ENCODE measurements around the gene EGFR. TPM values are rescaled to one million over a fixed set of nuclear protein-coding genes. Genes with fewer than 3 reads are reported as not detected.

EGFR gene
- total RNA-seq, 2 donors from 2014 or later: 78.3 to 112 TPM

GRCh38 chr7:55233001-55233400 lies 214.2 kb downstream of the EGFR start:
- no peak for DNase-seq (ENCODE audit: low spot score)
- WGBS: 97% methylated on average over 7 of the region's 7 CpGs
- Histone ChIP-seq H3K36me3 (no peaks in the 10 kb centered on the region), H3K27ac (no peak overlapping the region), H3K27me3 (replicated peaks; ENCODE audit: insufficient read depth) (no peaks in the 10 kb centered on the region), H3K9me3 (no peaks in the 10 kb centered on the region), H3K4me3 (no peak overlapping the region), H3K4me1 (replicated peaks) (no peaks in the 10 kb centered on the region)
- intact Hi-C loops (cut with DNase I): no loop called here
- no peak for TF ChIP-seq POLR2AphosphoS5 (IDR thresholded peaks at IDR 0.05)
- TF ChIP-seq CTCF (IDR thresholded peaks at IDR 0.05): no peak
- TF ChIP-seq POLR2A (IDR thresholded peaks at IDR 0.05): no peak

- Histone ChIP-seq H3K9me3 (no peaks in the 10 kb centered on the region), H3K4me3 (no peak overlapping the region), H3K27ac (no peak overlapping the region), H3K36me3 (no peaks in the 10 kb centered on the region), H3K27me3 (replicated peaks; ENCODE audit: insufficient read depth) (no peaks in the 10 kb centered on the region), H3K4me1 (replicated peaks) (no peaks in the 10 kb centered on the region)
- intact Hi-C loops (cut with DNase I): no loop called here
- TF ChIP-seq CTCF (IDR thresholded peaks at IDR 0.05) (no peak), POLR2A (IDR thresholded peaks at IDR 0.05) (no peak), POLR2AphosphoS5 (IDR thresholded peaks at IDR 0.05) (no peak)
- WGBS: 85% methylated on average over 9 of the region's 11 CpGs
- no peak for DNase-seq (ENCODE audit: low spot score)
Observed at GRCh38 chr7:55234408-55234807, 215.6 kb downstream of the EGFR start.

GRCh38 chr7:55235115-55235514 lies 216.3 kb downstream of the EGFR start:
- intact Hi-C loops (cut with DNase I): no loop called here
- H3K9me3 ChIP-seq: no peaks in the 10 kb centered on the region
- 88% methylated on average over 14 of the region's 14 CpGs for WGBS
- H3K27me3 ChIP-seq (replicated peaks; ENCODE audit: insufficient read depth): no peaks in the 10 kb centered on the region
- DNase-seq (ENCODE audit: low spot score): no peak
- no peak overlapping the region for H3K27ac ChIP-seq
- no peaks in the 10 kb centered on the region for H3K4me1 ChIP-seq (replicated peaks)
- no peak overlapping the region for H3K4me3 ChIP-seq
- no peak for TF ChIP-seq POLR2AphosphoS5 (IDR thresholded peaks at IDR 0.05)
- TF ChIP-seq CTCF (IDR thresholded peaks at IDR 0.05): no peak
- no peak for TF ChIP-seq POLR2A (IDR thresholded peaks at IDR 0.05)
- H3K36me3 ChIP-seq: no peaks in the 10 kb centered on the region

- no peaks in the 10 kb centered on the region for H3K4me1 ChIP-seq (replicated peaks)
- no peak for DNase-seq (ENCODE audit: low spot score)
- no peaks in the 10 kb centered on the region for H3K27me3 ChIP-seq (replicated peaks; ENCODE audit: insufficient read depth)
- no peaks in the 10 kb centered on the region for H3K36me3 ChIP-seq
- WGBS: 74% methylated on average over 6 of the region's 6 CpGs
- H3K27ac ChIP-seq: no peak overlapping the region
- intact Hi-C loops (cut with DNase I): no loop called here
- H3K4me3 ChIP-seq: no peak overlapping the region
- TF ChIP-seq POLR2A (IDR thresholded peaks at IDR 0.05): no peak
- no peak for TF ChIP-seq CTCF (IDR thresholded peaks at IDR 0.05)
- no peak for TF ChIP-seq POLR2AphosphoS5 (IDR thresholded peaks at IDR 0.05)
- H3K9me3 ChIP-seq: no peaks in the 10 kb centered on the region
Observed at GRCh38 chr7:55235801-55236200, 217.0 kb downstream of the EGFR start.

GRCh38 chr7:55236476-55236875 lies 217.7 kb downstream of the EGFR start:
- Histone ChIP-seq H3K27me3 (replicated peaks; ENCODE audit: insufficient read depth) (no peaks in the 10 kb centered on the region), H3K9me3 (no peaks in the 10 kb centered on the region), H3K4me1 (replicated peaks) (no peaks in the 10 kb centered on the region), H3K36me3 (no peaks in the 10 kb centered on the region), H3K27ac (no peak overlapping the region), H3K4me3 (no peak overlapping the region)
- intact Hi-C loops (cut with DNase I): no loop called here
- TF ChIP-seq CTCF (IDR thresholded peaks at IDR 0.05): no peak
- no peak for TF ChIP-seq POLR2AphosphoS5 (IDR thresholded peaks at IDR 0.05)
- TF ChIP-seq POLR2A (IDR thresholded peaks at IDR 0.05): no peak
- DNase-seq (ENCODE audit: low spot score): no peak
- WGBS: 78% methylated on average over 8 of the region's 8 CpGs

Data from prostate gland (tissue), 2 donors.